Adrenal gland (tissue), 12 donors: ENCODE measurements around the gene ALOX5. TPM values are rescaled to one million over a fixed set of nuclear protein-coding genes. Genes with fewer than 3 reads are reported as not detected.

ENCODE experiments used
- DNase-seq, 7 donors: peaks; one replicate each; pipeline ENCODE4 v3.0.0-alpha.2; 2019 to 2020
- H3K27ac ChIP-seq, 5 donors: fragments of 200-600 bp; sonication (generic) in 4 of 5; 1 replicate in 3 of 5; 2 replicates in 2 of 5; pipeline versions ENCODE4 v1.5.1 to v1.8.0; 2016 to 2020; ENCODE audit warnings: mild to moderate bottlenecking in 1 of 5
- H3K27me3 ChIP-seq: fragments of 200-600 bp; 2 replicates; pipeline ENCODE4 v1.8.0; 2021
- H3K36me3 ChIP-seq, 2 donors: fragments of 200-600 bp; replicated peaks in 1 of 2; 1 replicate in 1 of 2; 2 replicates in 1 of 2; pipeline versions ENCODE4 v1.5.1 to v1.8.0; 2018 to 2022
- H3K4me1 ChIP-seq, 2 donors: fragments of 200-600 bp; replicated peaks in 1 of 2; 1 replicate in 1 of 2; 2 replicates in 1 of 2; pipeline versions ENCODE4 v1.5.1 to v1.8.0; 2018 to 2021
- H3K4me3 ChIP-seq, 4 donors: fragments of 200-600 bp; sonication (generic) in 3 of 4; one replicate each; pipeline ENCODE4 v1.5.1; 2016 to 2018
- H3K9me3 ChIP-seq, 3 donors: fragments of 200-600 bp; sonication (generic) in 1 of 3; replicated peaks in 1 of 3; 1 replicate in 2 of 3; 2 replicates in 1 of 3; pipeline versions ENCODE4 v1.5.1 to v1.8.0; 2016 to 2021
- CTCF ChIP-seq, 6 experiments: fragments of 450-650 bp in 4 of 6; fragments of 200-600 bp in 2 of 6; sonication (generic) in 1 of 6; IDR thresholded peaks; 1 replicate in 5 of 6; 2 replicates in 1 of 6; pipeline versions ENCODE4 v1.5.1 to v1.8.0; 2016 to 2021; ENCODE audit warnings: antibody characterized with exemption in 6 of 6, mild to moderate bottlenecking in 2 of 6, moderate library complexity in 1 of 6
- POLR2A ChIP-seq, 2 donors: fragments of 450-650 bp; IDR thresholded peaks; one replicate each; pipeline ENCODE4 v1.6.1; 2017; ENCODE audit warnings: antibody characterized with exemption in 2 of 2, mild to moderate bottlenecking in 2 of 2, moderate library complexity in 1 of 2
- WGBS, 4 donors: extraction: QIAGEN DNeasy Blood & Tissue Kit in 2 of 4; methylation state at CpG; one replicate each; pipeline versions ENCODE4 v1.1.5 to v1.1.7; 2013 to 2017; 5-methylcytosine and 5-hydroxymethylcytosine counted together
- intact Hi-C, 2 donors: fragments of 100-400 bp; cut with DNase I; formaldehyde crosslinking; loops; one replicate each; pipeline versions ENCODE4 v1.14.1 to v1.15.0; 2022 to 2023
- polyA plus RNA-seq, 3 donors: library from polyadenylated mRNA; stranded (reverse); fragments of 200-250 nt in 2 of 3; fragments of 350-450 nt in 1 of 3; fragmentation: Illumina TruSeq in 1 of 3; extraction: RNeasy Lipid Tissue Mini Kit (QIAGEN cat#74804) in 1 of 3; gene quantifications; one replicate each; pipeline ENCODE4 v1.2.3, GENCODE V29; 2013 to 2014
- total RNA-seq, 9 donors: library from RNA; depleted of rRNA in 4 of 9; stranded (reverse); fragments of >200 nt in 4 of 9; fragments of 120-200 nt in 1 of 9; fragmentation: NEBNext Ultra II Directional in 1 of 9; extraction: Animal tissue kit (Norgen Biotek cat#: 25700) in 1 of 9; gene quantifications; one replicate each; pipeline versions ENCODE4 v1.1.0 to v1.2.4, GENCODE V29; 2013 to 2023
- donor health status: healthy with polysubstance abuse.
- donor health status: Bipolar disorder and iron deficiency.
- donor health status: DM: yes; HTN: yes; CAD: no.
- donor health status: DM: no; HTN: no; CAD: no.
- donor health status: DM: no; HTN: no; CAD: no.
- donor health status: DM: yes; HTN: yes; CAD: no.

Gene ALOX5
- total and polyA plus RNA-seq, 12 donors: 1.00 to 60.0 (median 17.7) TPM

- H3K4me3 ChIP-seq: no peak overlapping the region
- no peaks in the 10 kb centered on the region for H3K36me3 ChIP-seq
- no peak overlapping the region for H3K27ac ChIP-seq
- peaks cover 0 to 7% (median 0%) of the 10 kb centered on the region in 3 donors for H3K9me3 ChIP-seq
- no peak for DNase-seq
- intact Hi-C loops: no loop called here
- TF ChIP-seq POLR2A (IDR thresholded peaks at IDR 0.05) (no peak), CTCF (IDR thresholded peaks at IDR 0.05) (no peak)
- WGBS, 4 donors: 90 to 97% (median 93%) methylated on average over 7 of the region's 7 CpGs
- no peaks in the 10 kb centered on the region for H3K27me3 ChIP-seq
- no peaks in the 10 kb centered on the region for H3K4me1 ChIP-seq
Observed at GRCh38 chr10:45491061-45491460, 117.0 kb downstream of the ALOX5 start.

Other genes starting within 250 kb of the ALOX5 start
- gene OR13A1, start 58.6 kb upstream of the ALOX5 start, total RNA-seq: under 1 TPM in 1 of 9 donors, not detected in 8; 0.14 TPM
- under 1 TPM in 1 of 3 donors, not detected in 2; 0.03 TPM for gene OR13A1, start 58.6 kb upstream of the ALOX5 start, polyA plus RNA-seq